Esophagus muscularis mucosa (tissue), 4 donors: Measurements from ENCODE around the gene PPM1F. TPM values are rescaled to one million over a fixed set of nuclear protein-coding genes. Genes with fewer than 3 reads are reported as not detected.

ENCODE experiments used
- DNase-seq: peaks from one replicate; pipeline ENCODE4 v3.0.0-alpha.2; 2017; ENCODE audit errors: extremely low spot score
- H3K27ac ChIP-seq, 4 donors: fragments of 200-600 bp; sonication (generic); replicated peaks in 1 of 4; 1 replicate in 3 of 4; 2 replicates in 1 of 4; pipeline ENCODE4 v1.5.1; 2016 to 2019; ENCODE audit warnings: mild to moderate bottlenecking in 1 of 4
- H3K27me3 ChIP-seq, 4 donors: fragments of 200-600 bp; sonication (generic); one replicate each; pipeline versions ENCODE4 v1.5.1 to v1.6.0; 2016 to 2019
- H3K36me3 ChIP-seq, 4 donors: fragments of 200-600 bp; sonication (generic); one replicate each; pipeline ENCODE4 v1.5.1; 2016 to 2019
- H3K4me1 ChIP-seq, 4 donors: fragments of 200-600 bp; sonication (generic); one replicate each; pipeline ENCODE4 v1.5.1; 2016 to 2019
- H3K4me3 ChIP-seq, 4 donors: fragments of 200-600 bp; sonication (generic); 1 replicate in 2 of 4; 2 replicates in 2 of 4; pipeline ENCODE4 v1.5.1; 2016 to 2019; ENCODE audit warnings: mild to moderate bottlenecking in 4 of 4, moderate library complexity in 1 of 4
- H3K9me3 ChIP-seq, 4 donors: fragments of 200-600 bp; sonication (generic); 1 replicate in 3 of 4; 2 replicates in 1 of 4; pipeline ENCODE4 v1.5.1; 2016 to 2019
- CTCF ChIP-seq, 3 experiments: fragments of 200-600 bp in 2 of 3; fragments of 450-650 bp in 1 of 3; sonication (generic) in 2 of 3; IDR thresholded peaks; one replicate each; pipeline ENCODE4 v1.5.1; 2017 to 2019; ENCODE audit warnings: antibody characterized with exemption in 3 of 3, mild to moderate bottlenecking in 2 of 3, moderate library complexity in 1 of 3
- EP300 ChIP-seq: sonication (generic); formaldehyde crosslinking; IDR thresholded peaks from one replicate; pipeline ENCODE4 v1.6.1; 2017; ENCODE audit warnings: antibody characterized with exemption
- POLR2A ChIP-seq: fragments of 450-650 bp; IDR thresholded peaks from one replicate; pipeline ENCODE4 v1.6.1; 2017; ENCODE audit warnings: antibody characterized with exemption, moderate library complexity, mild to moderate bottlenecking, low read depth
- POLR2AphosphoS5 ChIP-seq, 2 donors: sonication (generic); formaldehyde crosslinking; IDR thresholded peaks; one replicate each; pipeline ENCODE4 v1.6.1; 2017; ENCODE audit warnings: antibody characterized with exemption in 2 of 2
- WGBS: methylation state at CpG from one replicate; pipeline ENCODE4 v1.1.5; 2018; 5-methylcytosine and 5-hydroxymethylcytosine counted together
- intact Hi-C: fragments of 100-400 bp; cut with DNase I; formaldehyde crosslinking; loops from one replicate; pipeline ENCODE4 v1.15.1; 2023
- total RNA-seq, 4 donors: library from RNA; depleted of rRNA; stranded (reverse); fragments of >200 nt; gene quantifications; one replicate each; pipeline versions ENCODE4 v1.1.0 to v1.2.1, GENCODE V29; 2016

The PPM1F gene
- total RNA-seq, 4 donors from 2014 or later = 30.3 to 88.5 (median 74.1) TPM

- Histone ChIP-seq H3K4me1 (peaks cover 7 to 23% (median 17%) of the 10 kb centered on the region in 4 donors), H3K27ac (no peak overlapping the region), H3K36me3 (peaks cover 0 to 48% (median 45%) of the 10 kb centered on the region in 4 donors), H3K9me3 (no peaks in the 10 kb centered on the region), H3K4me3 (no peak overlapping the region), H3K27me3 (no peaks in the 10 kb centered on the region)
- no peak for DNase-seq
- TF ChIP-seq POLR2AphosphoS5 (IDR thresholded peaks at IDR 0.05) (no peak), CTCF (IDR thresholded peaks at IDR 0.05) (no peak), POLR2A (no peak), EP300 (no peak)
- intact Hi-C loops = no loop called here
- WGBS = 89% methylated on average over 12 of the region's 12 CpGs
Measured at GRCh38 chr22:21918466-21919185, 34.0 kb downstream of the PPM1F start.

DNA sequence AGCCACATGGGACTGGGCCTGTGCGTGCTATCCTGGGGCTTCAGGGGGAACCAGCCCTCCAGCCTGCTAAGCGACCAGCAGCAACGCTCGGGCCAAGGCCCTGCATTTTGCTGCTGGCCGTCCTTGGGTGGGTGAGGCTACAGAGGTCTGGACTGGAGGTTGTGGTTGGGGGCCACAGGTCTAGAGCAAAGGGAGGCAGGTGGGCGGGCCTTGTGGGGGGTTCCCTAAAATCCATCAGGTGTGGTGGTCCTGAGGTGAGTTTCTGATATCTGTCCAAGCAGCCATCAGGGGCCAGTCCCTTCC is 34.7 kb downstream of the PPM1F start:
- no peak for TF ChIP-seq CTCF (IDR thresholded peaks at IDR 0.05)
- TF ChIP-seq POLR2AphosphoS5 (IDR thresholded peaks at IDR 0.05) = no peak
- no peak for TF ChIP-seq POLR2A
- TF ChIP-seq EP300 = no peak
- no peak overlapping the region for H3K27ac ChIP-seq
- peaks cover 0 to 41% (median 38%) of the 10 kb centered on the region in 4 donors for H3K36me3 ChIP-seq
- WGBS = 100% methylated on average over 2 of the region's 6 CpGs
- DNase-seq = no peak
- H3K9me3 ChIP-seq = no peaks in the 10 kb centered on the region
- no peak overlapping the region for H3K4me3 ChIP-seq
- intact Hi-C loops = no loop called here
- no peaks in the 10 kb centered on the region for H3K27me3 ChIP-seq
- peaks cover 7 to 23% (median 17%) of the 10 kb centered on the region in 4 donors for H3K4me1 ChIP-seq

- DNase-seq = no peak
- Histone ChIP-seq H3K36me3 (peaks cover 0 to 36% (median 33%) of the 10 kb centered on the region in 4 donors), H3K27ac (peak overlapping the region in 1 of 4 donors; percentile 16), H3K4me3 (no peak overlapping the region), H3K27me3 (no peaks in the 10 kb centered on the region), H3K4me1 (peaks cover 7 to 23% (median 17%) of the 10 kb centered on the region in 4 donors), H3K9me3 (no peaks in the 10 kb centered on the region)
- intact Hi-C loops = no loop called here
- no peak for TF ChIP-seq POLR2A
- TF ChIP-seq POLR2AphosphoS5 (IDR thresholded peaks at IDR 0.05) = no peak
- no peak for TF ChIP-seq EP300
- no peak for TF ChIP-seq CTCF (IDR thresholded peaks at IDR 0.05)
- WGBS = 54% methylated on average over 13 of the region's 17 CpGs
Measured at GRCh38 chr22:21917181-21917958, 35.3 kb downstream of the PPM1F start.

GRCh38 chr22:21916309-21916918 is 36.2 kb downstream of the PPM1F start:
- Histone ChIP-seq H3K27ac (no peak overlapping the region), H3K36me3 (peaks cover 0 to 26% (median 25%) of the 10 kb centered on the region in 4 donors), H3K9me3 (no peaks in the 10 kb centered on the region), H3K27me3 (no peaks in the 10 kb centered on the region), H3K4me3 (no peak overlapping the region), H3K4me1 (peaks cover 7 to 17% (median 15%) of the 10 kb centered on the region in 4 donors)
- no peak for TF ChIP-seq POLR2A
- no peak for TF ChIP-seq CTCF (IDR thresholded peaks at IDR 0.05)
- TF ChIP-seq POLR2AphosphoS5 (IDR thresholded peaks at IDR 0.05) = no peak
- TF ChIP-seq EP300 = no peak
- intact Hi-C loops = no loop called here
- no peak for DNase-seq
- 87% methylated on average over 4 of the region's 4 CpGs for WGBS
